MCF 10A (cell line): ENCODE data around the gene SLC1A1. TPM values are rescaled to one million over a fixed set of nuclear protein-coding genes. Genes with fewer than 3 reads are reported as not detected.

Source experiments
- BruUV-seq: library from RNA; stranded (reverse); fragments of 400-500 nt; replicated peaks from 2 replicates; lab custom pipeline; 2021; lab: Mats Ljungman, UMichigan
- CTCF ChIA-PET: fragments of 300-600 bp; sonication (Branson Sonifier 250); formaldehyde crosslinking; extraction: SDS; loops from one replicate; lab custom pipeline; 2021; ENCODE audit warnings: antibody characterized with exemption, inconsistent platforms; lab: Yijun Ruan, JAX
- POLR2A ChIA-PET: fragments of 300-600, 350-650 bp; sonication (Branson Sonifier 250); formaldehyde crosslinking; extraction: SDS; loops from one replicate; lab custom pipeline; 2020; ENCODE audit warnings: antibody characterized with exemption, inconsistent platforms; lab: Yijun Ruan, JAX
- DNase-seq: peaks from one replicate; pipeline ENCODE4 v3.0.0-alpha.2; 2018; ENCODE audit not compliant: unreplicated experiment
- H3K27ac Mint-ChIP-seq: one replicate; pipeline ENCODE4 v1.8.0; 2022; ENCODE audit warnings: mild to moderate bottlenecking, low read depth, mixed read lengths; ENCODE audit not compliant: unreplicated experiment
- H3K27me3 Mint-ChIP-seq: one replicate; pipeline ENCODE4 v1.8.0; 2022; ENCODE audit warnings: mixed read lengths; ENCODE audit not compliant: insufficient read depth, unreplicated experiment
- H3K36me3 Mint-ChIP-seq: one replicate; pipeline ENCODE4 v1.8.0; 2022; ENCODE audit warnings: mild to moderate bottlenecking, moderate library complexity, mixed read lengths; ENCODE audit not compliant: insufficient read depth, unreplicated experiment
- H3K4me1 Mint-ChIP-seq: one replicate; pipeline ENCODE4 v1.8.0; 2022; ENCODE audit warnings: mixed read lengths; ENCODE audit not compliant: insufficient read depth, unreplicated experiment
- H3K4me3 Mint-ChIP-seq: one replicate; pipeline ENCODE4 v1.8.0; 2022; ENCODE audit warnings: mild to moderate bottlenecking, moderate library complexity, mixed read lengths; ENCODE audit not compliant: unreplicated experiment
- H3K9me3 Mint-ChIP-seq: one replicate; pipeline ENCODE4 v1.8.0; 2022; ENCODE audit warnings: mixed read lengths; ENCODE audit not compliant: unreplicated experiment
- intact Hi-C: fragments of 100-400 bp; cut with micrococcal nuclease; formaldehyde crosslinking; loops from 2 replicates; pipeline ENCODE4 v1.14.1; 2022
- total RNA-seq: library from RNA; stranded (reverse); gene quantifications from 2 replicates; pipeline ENCODE4 v1.2.3, GENCODE V29; 2022
- TF ChIP-seq, protein P1 (sequence below): fragments of 200-600 bp; IDR thresholded peaks from one replicate; pipeline ENCODE4 v1.8.0; 2022; ENCODE audit warnings: antibody characterized with exemption, mild to moderate bottlenecking; ENCODE audit not compliant: unreplicated experiment

Gene SLC1A1
- total RNA-seq, 1 experiment from 2014 or later = 0.16 TPM

DNA sequence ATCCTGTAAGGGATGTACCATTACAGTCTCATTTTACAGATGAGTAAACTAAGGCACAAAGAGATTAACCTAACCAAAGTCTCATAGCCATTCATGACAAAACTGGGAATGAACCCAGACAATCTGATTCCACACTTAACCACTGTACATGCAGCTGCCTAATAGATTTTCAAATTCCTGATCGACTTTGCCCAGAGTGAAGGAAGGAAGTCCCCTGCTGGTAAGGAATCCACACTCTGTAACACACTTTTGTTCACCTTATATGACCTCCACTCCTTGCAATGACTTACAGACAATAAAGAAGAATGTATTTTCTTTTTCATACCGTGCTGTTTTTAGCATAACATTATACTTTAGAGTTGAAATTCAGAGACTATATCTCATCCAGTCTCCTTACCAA, 140.6 kb downstream of the SLC1A1 start:
- TF ChIP-seq, protein P1, sequence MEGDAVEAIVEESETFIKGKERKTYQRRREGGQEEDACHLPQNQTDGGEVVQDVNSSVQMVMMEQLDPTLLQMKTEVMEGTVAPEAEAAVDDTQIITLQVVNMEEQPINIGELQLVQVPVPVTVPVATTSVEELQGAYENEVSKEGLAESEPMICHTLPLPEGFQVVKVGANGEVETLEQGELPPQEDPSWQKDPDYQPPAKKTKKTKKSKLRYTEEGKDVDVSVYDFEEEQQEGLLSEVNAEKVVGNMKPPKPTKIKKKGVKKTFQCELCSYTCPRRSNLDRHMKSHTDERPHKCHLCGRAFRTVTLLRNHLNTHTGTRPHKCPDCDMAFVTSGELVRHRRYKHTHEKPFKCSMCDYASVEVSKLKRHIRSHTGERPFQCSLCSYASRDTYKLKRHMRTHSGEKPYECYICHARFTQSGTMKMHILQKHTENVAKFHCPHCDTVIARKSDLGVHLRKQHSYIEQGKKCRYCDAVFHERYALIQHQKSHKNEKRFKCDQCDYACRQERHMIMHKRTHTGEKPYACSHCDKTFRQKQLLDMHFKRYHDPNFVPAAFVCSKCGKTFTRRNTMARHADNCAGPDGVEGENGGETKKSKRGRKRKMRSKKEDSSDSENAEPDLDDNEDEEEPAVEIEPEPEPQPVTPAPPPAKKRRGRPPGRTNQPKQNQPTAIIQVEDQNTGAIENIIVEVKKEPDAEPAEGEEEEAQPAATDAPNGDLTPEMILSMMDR = no peak
- Mint-ChIP-seq H3K27ac (no peak overlapping the region), H3K27me3 (no peaks in the 10 kb centered on the region), H3K4me3 (no peak overlapping the region), H3K36me3 (peaks cover 6% of the 10 kb centered on the region), H3K4me1 (no peaks in the 10 kb centered on the region), H3K9me3 (no peaks in the 10 kb centered on the region)
- intact Hi-C loops = no loop called here
- CTCF ChIA-PET = no interaction called here
- no peak for DNase-seq
- no TSS peak for BruUV-seq
- POLR2A ChIA-PET = no interaction called here

Other genes starting within 250 kb of the SLC1A1 start
- gene GLIS3, start 190.4 kb upstream of the SLC1A1 start, total RNA-seq = 1.1 TPM in 2 replicates
- gene PLPP6, start 171.8 kb downstream of the SLC1A1 start, total RNA-seq = 6.3 and 8.3 TPM in 2 replicates
- 3.7 and 5.5 TPM in 2 replicates for gene SPATA6L, start 176.0 kb downstream of the SLC1A1 start, total RNA-seq
- 13.8 and 20.4 TPM in 2 replicates for gene CDC37L1, start 189.1 kb downstream of the SLC1A1 start, total RNA-seq